Activated naive CD8-positive, alpha-beta T cell treated with anti-CD3 and anti-CD28 coated beads, Interleukin-2, amount 50 U/mL, for 16 hours (primary cell): ENCODE results near the gene GBX1.

ENCODE experiments used
- DNase-seq: peaks from one replicate; pipeline ENCODE4 v3.0.0-alpha.2; 2020; ENCODE audit warnings: low read depth, low spot score

The GBX1 gene

DNA sequence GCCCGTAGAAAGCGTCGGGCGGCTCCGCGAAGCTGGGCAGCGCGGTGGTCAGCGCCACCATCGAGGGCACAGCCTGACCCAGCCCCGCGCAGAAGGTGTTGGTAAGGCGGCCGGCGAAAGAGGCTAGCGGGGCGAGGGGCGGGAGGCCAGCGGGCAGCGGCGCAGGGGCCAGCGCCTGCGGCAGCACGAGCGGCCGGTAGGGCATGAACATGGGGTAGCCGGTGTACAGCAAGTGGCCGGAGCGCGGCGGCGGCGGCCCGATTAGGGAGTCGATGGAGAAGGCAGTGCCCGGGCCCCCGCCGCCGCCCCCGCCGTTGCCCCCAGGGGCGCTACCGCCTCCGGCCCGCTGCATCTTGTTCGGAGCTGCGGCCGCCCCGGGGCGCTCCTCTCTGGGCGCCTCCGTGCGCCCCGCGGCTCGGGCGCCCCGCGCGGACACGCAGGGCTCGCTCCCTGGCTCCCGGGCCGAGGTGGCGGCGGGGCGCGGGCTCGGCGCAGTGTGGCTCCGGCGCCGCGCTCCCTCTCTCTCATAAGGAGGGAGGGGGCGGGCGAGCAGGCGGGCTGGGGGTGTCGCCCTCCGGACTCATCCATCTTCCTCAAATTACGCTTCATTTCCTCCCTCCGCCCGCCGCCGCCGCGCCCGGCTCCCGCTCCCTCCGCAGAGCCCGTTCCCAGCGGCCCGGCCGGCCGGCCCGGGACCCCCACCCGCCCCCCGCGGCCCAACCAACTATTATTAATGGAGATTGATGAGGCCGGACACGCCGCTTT is at the start of gene GBX1:
GBX1 (minus strand) TSS at position 498 of the 765 bp plus-strand sequence; CDS start at position 352, 146 bp downstream.
- no peak for DNase-seq

DNA sequence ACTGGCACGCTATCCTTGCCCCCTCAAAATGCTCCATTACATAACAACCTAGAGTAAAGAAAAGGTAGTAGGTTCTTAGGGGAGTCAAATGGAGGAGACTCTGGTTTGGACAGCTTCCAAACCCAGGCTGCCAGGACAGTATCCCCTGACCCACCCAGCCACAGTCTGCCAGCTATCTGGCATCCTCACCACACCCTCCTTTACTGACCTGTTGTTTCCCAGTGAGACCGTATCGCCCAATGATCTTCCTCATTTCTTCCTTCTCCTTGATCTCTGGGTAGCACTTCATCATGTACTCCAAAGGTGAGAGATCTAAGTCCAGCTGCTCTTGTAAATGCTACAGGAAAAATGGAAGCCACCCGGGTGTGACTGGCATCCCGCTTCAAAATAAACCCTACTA is 47.9 kb upstream of the GBX1 start:
- no peak for DNase-seq

DNA sequence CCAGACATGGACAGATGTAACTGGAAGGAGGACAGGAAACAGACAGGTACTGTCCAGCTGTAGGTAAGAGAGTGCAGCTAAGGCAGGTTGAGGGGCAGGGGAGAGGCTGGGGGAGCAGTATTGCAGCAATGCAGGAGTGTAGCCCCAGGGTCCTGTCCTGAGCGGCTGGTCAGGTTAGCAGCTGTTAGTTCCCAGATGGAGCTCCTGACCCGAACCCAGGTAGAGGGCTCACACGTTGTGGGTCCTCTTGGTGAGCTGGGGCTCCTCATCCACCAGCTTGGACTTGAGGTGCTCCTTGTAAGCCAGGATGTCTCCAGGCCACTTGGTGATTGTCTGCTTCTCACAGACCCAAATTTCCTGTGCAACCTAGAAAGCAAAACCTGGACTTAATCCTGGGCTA is 46.3 kb upstream of the GBX1 start:
- DNase-seq, result no peak

DNA sequence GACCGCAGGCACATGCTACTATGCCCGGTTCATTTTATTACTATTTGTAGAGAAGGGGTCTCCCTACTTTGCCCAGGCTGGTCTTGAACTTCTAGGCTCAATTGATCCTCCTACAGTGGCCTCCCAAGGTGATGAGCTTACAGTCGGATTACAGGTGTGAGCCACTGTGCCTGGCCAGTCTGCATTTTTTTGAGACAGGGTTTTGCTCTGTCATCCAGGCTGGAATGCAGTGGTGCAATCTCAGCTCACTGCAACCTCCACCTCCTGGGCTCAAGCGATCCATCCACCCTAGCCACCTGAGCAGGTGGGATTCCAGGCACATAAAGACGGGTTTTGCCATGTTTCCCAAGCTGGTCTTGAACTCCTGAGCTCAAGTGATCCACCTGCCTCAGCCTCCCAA is 45.1 kb upstream of the GBX1 start:
- DNase-seq, result no peak

DNA sequence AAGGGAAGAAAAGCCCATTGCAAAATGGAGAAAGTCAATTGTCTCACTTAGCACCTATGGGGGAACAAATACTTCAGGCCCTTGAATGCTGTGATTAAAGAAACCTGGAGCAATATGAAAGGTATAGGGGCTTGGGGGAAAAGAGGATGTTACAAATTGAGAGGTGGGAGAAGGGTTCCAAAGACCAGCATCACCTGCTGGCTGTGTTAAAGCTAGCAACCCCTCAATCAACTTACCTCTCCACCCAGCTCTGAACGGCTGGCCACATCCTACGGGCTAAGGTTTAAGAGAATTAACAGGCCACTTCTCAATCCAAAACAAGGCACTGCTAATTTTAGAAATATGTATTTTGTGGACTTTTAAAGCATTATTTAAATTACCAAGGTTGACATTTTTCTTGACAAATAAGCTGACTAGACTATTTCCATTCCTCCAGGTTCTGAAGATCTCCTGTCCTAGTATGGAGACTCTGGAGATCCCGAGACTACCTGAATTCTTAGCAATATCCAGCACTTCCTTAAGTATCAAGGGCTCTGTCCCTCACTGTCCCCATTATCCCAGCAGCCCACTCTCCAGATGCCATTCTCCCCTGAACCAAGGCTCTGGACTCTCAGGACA is 43.8 kb upstream of the GBX1 start:
- DNase-seq, result no peak

DNA sequence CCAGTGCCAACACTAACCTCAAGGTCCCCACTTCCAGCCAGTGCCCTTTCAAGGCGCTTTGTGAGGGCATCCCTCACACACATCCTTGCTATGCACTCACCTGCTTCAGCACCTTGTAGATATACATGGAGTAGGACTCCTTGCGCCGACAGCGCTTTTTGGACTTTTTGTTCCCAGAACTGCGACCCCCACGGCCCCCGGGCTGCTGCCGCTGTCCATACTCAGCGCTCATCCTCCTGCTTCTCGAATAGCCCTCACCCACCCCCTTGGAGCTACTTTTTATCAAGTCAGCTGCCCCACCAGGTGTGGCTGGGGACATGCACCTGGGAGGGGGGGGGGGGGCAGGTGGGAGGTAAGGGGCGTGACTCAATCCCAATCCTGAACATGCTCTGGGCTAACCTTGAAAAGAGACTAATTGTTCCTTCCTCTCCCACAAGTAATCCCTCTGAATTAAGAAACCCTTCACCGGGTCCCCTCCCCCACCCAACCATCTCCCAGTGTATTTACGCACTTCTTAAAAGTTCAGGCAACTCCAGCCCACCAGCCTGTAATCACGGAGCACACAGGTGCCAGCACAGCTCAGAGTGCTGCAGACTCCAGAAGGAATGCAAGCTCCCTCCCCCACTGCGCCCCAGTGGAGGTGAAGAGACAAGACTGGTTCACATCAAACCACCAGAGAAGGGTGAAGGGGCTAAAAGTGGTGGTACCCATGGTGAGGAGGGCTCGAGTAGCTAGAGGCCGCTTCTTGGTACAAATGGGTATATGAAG is 42.8 kb upstream of the GBX1 start, which contains the start of gene H2BK1:
H2BK1 (minus strand) TSS at position 402 of the 768 bp plus-strand sequence; CDS start at position 232, 170 bp downstream.
- DNase-seq, result no peak

DNA sequence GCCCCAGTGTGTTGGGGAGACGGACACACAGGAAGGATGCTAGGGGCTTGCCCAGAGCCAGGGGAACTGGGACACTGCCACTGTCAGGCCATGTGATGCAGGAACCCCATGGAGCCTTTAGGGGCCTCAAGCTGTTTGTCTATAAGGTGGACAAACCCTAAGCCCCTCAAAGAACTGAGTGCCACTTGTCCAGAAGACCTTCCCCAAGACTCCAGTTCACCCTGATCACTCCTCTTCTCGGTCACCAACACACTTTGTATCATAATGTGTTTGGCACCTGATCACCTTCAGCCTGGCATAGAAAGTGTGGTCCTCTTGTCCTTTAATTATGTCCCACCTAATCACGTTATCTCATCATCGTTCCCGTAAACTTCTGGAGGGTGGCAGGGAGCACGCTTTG is 42.1 kb upstream of the GBX1 start:
- no peak for DNase-seq

DNA sequence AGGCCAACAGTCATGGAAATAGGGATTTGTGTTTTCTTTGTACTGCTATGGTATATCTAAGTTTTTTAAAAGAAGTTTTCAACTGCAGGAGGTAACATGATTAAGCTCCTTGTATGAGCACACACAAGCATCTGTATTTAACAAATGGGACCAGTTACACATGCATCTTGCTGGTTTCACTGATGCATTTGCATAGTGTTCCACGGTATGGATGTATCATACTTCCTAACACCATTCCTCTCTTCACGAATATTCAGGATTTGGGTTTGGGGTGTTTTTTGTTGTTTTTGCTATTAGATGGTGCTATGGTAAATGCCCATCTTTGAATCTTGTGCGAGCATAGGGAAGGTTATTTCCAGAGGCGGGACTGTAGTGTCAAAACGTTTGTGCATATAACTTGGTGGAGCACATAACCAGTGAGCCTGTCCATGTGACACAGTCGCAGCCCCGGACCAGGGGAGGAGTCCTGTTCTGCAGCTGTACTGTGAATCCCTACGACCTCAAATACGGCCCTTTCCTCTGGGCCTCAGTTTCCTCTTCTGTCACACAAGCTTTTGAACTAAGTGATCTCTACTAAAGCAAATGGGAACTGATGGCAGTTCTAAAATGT is 40.9 kb upstream of the GBX1 start:
- DNase-seq, result no peak

DNA sequence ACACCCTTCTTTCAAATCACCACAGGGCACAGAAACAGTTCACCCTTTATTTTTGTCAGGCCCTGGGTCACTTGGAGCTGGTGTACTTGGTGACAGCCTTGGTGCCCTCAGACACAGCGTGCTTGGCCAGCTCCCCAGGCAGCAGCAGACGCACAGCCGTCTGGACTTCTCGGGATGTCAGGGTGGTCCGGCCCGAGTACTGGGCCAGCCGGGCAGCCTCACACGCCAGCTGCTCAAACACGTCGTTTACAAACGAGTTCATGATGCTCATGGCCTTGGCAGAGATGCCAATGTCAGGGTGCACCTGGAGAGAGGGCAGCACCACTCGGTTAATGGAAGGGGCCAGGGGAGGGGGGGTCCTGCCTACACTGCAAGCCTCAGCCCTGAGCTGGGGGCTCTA is 40.3 kb upstream of the GBX1 start:
- DNase-seq, result no peak

DNA sequence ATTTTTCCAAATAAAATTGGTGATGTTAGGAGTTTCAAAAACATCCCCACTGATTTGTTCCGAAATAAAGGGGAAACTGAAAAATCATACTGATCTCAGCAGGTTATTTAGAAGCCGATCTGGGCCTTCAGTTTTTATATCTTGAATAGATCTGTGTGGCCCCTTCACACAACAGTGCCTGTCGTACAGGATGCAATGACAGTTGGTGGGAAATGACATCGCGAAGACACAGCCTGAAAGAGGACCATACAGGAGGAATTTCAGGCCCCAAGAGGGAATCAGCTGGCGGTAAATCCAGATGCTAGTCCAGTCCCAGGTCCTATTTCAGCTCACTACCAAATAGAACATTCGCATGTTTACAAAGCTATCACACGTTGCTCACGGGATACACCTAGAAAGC is 39.8 kb upstream of the GBX1 start:
- DNase-seq, result no peak

DNA sequence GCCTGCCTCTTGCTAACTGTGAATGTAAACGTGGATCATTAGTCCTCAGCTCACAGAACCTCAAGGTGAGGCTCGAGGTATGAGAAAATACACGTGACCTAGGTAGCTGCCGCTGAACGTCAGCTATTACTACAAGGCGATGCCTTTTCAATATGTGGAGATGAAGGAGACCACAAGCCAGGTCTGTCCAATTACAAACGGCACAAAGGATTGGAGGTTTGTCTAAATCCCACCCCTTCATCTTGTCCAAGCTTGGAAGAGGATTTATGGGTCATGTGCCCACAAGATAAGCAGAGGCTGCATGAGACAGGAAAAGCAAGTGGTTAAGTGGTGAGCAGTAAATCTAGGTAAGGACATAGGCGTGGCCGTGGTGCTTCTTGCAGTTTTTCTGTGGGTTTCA is 39.4 kb upstream of the GBX1 start:
- DNase-seq, result no peak

DNA sequence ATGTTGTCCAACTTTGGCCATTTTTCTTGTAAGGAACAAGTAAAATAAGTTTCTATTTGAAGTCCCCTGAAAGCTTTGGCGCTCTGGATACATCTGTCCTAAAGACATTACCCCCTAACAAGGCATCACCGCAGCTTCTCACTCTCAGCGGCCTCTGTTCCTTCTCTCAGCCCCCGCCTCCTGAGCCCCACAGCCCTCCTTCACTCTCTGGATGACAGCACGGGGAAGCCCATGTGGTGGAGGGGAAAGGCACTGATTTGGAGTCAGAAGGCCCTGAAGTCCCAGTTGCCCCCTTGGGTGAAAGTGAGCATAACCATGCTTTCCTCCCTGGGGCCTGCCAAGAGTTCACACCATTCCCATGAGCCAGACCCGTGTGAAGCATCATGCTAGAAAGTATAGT is 38.2 kb upstream of the GBX1 start:
- no peak for DNase-seq

DNA sequence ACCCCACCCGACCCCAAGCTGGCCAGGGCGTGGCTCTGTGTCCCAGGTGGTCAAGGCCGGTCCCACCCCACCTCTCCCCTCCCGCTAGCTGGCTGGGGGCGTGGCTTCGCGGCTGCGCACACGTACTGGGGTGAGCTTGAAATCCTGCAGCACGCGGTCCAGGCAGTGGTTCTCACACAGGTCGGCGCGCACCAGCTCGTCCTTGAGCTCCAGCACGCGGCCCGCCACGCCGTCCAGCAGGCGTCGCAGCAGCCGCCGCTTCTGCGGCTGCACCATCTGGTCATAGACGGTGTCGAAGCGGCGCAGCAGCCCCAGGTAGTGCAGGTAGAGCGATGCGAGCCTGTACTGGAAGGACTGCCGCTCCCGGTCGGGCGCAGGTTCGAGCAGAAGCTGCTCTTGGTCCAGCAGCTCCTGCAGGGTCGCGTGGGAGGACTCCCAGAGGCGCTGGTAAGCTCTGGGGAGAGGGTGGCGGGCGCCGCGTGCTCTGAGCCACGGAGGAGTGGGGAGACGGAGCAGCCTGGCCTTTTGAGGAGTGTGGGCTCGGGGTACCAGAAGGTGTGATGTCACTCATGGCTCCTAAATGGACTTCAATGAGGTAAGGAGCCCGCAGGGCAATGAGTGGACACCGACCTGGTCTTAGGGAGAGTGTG is 37.0 kb upstream of the GBX1 start:
- DNase-seq, result no peak

DNA sequence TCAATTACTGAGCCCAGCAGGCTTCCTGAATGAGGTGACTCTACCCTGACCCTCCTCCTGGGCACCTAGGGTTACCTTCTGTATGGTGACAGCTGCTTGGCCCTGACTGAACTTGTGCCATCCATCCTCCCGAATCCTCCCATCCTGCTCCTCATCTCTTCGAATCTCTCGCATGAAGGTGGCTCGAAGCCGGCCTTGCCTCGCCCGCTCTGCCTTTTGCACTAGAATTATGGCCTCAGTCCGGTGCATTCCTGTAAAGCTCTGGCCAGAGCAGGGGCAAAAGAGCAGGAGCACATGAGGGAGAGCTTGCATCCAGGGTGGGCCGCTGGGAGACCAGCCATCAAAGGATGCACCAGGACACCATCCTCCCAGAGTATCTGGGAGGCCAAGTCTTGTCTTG is 35.3 kb upstream of the GBX1 start:
- no peak for DNase-seq

DNA sequence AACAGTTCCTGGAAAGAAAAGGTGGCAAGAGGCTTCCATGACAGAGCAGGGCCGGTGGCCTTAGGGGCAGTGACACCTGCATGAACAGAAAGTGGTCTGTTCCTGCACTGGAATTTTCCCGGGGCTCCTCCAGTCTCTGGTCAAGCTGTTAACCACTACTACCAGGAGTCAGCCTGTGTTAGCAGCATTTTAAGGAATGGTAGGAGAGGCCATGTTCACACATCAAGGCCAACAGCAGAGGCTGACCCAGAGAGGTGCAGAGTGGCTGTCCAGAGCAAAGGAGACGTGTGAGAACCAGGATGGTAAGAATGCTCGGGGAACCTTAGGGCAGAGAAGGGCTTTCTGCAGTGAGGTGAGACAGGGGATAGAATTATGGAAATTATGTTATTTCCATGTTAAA is 34.3 kb upstream of the GBX1 start:
- DNase-seq, result no peak

DNA sequence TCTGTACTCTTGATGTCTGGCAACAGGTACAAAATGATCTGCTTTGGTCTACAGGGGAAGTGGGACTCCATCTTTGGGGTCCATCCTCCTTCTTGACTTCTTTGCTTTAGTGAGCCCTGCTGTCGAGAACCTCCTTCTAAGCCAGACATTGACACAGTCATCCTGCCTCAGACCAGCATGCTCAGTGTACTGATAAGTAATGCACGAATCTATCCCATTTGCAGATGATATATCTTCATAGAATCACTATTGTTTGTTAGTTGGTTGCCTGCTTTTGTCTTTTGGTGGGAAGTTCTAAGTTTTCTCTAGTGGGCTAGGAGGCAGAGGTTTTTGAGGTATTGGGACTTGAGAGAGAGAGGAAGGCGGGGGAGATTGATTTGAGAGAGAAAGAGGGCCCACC is 33.9 kb upstream of the GBX1 start:
- no peak for DNase-seq

DNA sequence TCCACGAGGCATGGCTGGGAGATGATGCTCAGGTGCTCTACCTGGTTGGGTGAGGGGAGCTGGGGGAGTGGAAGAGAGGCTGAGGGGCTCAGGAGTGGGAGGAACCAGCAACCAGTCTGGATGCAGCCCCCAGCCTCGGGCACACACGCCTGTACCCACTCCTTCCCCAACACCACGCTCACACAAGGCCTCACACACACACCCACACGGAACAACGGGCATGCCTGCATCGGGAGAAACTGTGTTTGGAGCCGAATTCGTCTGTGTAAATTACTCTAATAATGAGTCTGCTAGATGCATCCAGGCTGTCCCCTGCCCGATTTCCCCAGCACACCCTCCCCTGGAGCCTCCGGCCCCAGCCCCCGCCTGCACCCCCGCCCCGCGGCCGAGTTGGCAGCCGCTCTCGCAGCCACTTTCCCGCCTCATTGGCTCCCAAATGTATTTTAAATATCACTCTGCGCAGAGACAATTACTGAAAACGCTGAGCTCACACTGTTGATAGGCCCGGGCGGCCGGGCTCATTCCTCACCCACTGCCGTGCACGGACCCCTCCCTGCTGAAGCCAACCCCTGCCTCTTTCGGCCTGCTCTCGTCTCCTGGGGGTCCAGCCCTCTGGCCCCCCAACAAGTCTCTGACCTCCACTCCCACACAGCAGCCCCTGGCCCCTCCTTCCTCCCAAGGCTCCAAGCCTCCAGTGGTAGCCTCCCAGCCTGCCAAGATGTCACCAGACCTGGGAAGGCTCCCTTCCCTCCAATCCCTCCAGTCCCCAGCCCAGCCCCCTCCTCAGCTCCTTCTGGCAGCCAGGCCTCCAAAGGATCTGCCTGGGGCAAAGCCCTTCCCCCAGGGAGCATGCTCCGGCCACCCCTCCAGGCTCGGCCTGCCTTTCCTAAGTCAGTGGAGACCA is 31.7 kb upstream of the GBX1 start:
- DNase-seq, result no peak

DNA sequence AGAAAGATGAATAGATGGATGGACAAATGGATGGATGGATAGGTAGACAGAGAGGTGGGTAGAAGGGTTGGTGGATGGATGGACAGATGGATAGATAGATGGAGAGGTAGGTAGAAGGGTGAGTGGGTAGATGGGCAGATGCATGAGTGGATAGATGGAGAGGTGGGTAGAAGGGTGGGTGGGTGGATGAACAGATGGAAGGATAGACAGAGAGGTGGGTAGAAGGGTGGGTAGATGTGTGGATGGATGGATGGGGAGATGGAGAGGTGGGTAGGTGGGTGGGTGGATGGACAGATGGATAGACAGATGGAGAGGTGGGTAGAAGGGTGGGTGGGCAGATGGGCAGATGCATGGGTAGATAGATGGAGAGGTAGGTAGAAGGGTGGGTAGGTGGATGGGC is 30.4 kb upstream of the GBX1 start:
- DNase-seq, result no peak

DNA sequence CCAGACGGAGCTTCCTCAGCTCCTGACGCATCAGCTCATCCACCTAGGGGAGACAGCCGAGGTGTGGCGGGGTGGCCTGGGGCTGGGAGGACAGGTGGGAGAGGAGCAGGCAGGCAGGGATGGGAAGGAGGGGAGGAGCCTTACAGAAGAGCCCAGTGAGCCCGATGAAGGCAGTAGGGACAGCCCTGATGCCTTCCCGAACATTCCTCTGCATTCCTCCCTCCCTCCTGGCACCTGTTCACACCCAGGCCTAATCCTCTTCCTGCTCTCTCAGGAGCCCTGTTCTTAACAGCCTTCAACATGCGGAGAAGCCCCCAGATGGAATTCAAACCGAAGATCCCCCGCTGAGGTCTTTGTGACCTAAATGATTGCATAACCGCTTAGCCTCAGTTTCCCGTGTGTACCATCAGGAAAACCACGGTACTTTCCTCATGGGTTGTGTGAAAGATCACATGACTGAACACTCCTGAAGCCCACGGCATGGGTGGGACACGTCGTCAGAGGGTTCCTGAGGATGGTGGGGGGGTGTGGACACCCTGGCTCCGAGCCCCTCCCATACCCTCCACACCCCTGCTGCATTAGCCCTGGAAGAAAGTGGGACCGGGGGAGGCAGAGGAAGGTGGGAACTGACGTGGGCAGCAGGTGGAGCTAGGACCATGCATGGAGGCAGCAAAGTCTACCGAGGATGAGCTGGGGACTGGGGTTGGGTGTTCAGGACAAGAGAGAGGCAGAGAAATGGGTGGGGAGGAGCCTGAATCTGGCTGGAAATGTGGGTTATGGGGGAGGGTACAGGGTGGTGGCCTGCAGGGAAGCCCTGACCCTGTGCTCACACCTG is 28.3 kb upstream of the GBX1 start:
- DNase-seq, result no peak

DNA sequence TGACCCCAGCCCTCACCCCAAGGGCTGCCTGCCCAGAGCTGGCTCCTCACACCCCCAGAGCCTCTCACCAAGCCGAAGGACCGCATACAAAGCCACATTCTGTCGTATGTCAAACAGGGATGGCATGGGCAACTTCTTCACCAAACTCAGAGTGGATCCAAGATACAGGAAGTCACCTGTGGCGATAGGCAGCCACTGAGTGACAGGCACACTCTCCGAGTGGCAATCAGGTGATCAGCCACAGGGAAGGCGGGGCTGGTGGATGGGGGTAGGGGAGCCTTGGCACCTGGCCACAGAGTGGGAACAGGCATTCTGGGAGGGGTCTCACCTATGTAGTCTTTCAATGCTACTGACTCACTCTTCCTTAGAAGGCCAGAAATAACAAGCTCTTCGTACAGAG is 26.7 kb upstream of the GBX1 start:
- DNase-seq, result no peak
